IMR-90 (cell line): ENCODE data around the gene MCF2L2.

Experiments used
- BHLHE40 ChIP-seq: fragments of 150-350 bp; IDR thresholded peaks from 2 replicates; pipeline ENCODE4 v1.6.1; 2016; ENCODE audit warnings: mild to moderate bottlenecking, low read depth, low read length
- CEBPB ChIP-seq: IDR thresholded peaks from 2 replicates; pipeline ENCODE4 v1.6.1; 2012; ENCODE audit warnings: low read depth, low read length, improper control_type of control experiment
- CTCF ChIP-seq: conservative IDR thresholded peaks from 2 replicates; pipeline ENCODE4 v1.5.1; 2012; ENCODE audit warnings: mild to moderate bottlenecking, low read depth, low read length, improper control_type of control experiment
- ELK1 ChIP-seq: fragments of 150-350 bp; IDR thresholded peaks from 2 replicates; pipeline ENCODE4 v1.6.1; 2016; ENCODE audit warnings: low read depth, mild to moderate bottlenecking, low read length, moderate library complexity, borderline replicate concordance
- FOS ChIP-seq: fragments of 150-350 bp; IDR thresholded peaks from 2 replicates; pipeline ENCODE4 v1.6.1; 2016; ENCODE audit warnings: low read depth, low read length
- MAFK ChIP-seq: IDR thresholded peaks from 2 replicates; pipeline ENCODE4 v1.6.1; 2012; ENCODE audit warnings: low read depth, low read length, improper control_type of control experiment
- MAZ ChIP-seq: IDR thresholded peaks from 2 replicates; pipeline ENCODE4 v1.6.1; 2012; ENCODE audit warnings: low read depth, mild to moderate bottlenecking, low read length, improper control_type of control experiment, moderate library complexity, borderline replicate concordance
- NFE2L2 ChIP-seq: fragments of 150-350 bp; IDR thresholded peaks from 2 replicates; pipeline ENCODE4 v1.6.1; 2016; ENCODE audit warnings: low read depth, mild to moderate bottlenecking, low read length
- POLR2A ChIP-seq: IDR thresholded peaks from 2 replicates; pipeline ENCODE4 v1.6.1; 2012; ENCODE audit warnings: mild to moderate bottlenecking, low read depth, low read length
- RAD21 ChIP-seq: IDR thresholded peaks from 2 replicates; pipeline ENCODE4 v1.6.1; 2012; ENCODE audit warnings: low read length, improper control_type of control experiment
- RCOR1 ChIP-seq: IDR thresholded peaks from 2 replicates; pipeline ENCODE4 v1.6.1; 2012; ENCODE audit warnings: mild to moderate bottlenecking, low read length, improper control_type of control experiment; ENCODE audit not compliant: insufficient replicate concordance
- RFX5 ChIP-seq: IDR thresholded peaks from 2 replicates; pipeline ENCODE4 v1.8.0; 2012; ENCODE audit warnings: low read depth, mild to moderate bottlenecking, low read length, moderate library complexity
- SMC3 ChIP-seq: fragments of 150-350 bp; IDR thresholded peaks from 2 replicates; pipeline ENCODE4 v1.6.1; 2016; ENCODE audit warnings: low read depth, mild to moderate bottlenecking, antibody characterized with exemption, low read length, moderate library complexity
- TF ChIP-seq, protein P1 (sequence below): fragments of 150-350 bp; IDR thresholded peaks from 2 replicates; pipeline ENCODE4 v1.6.1; 2017; ENCODE audit warnings: mild to moderate bottlenecking, antibody characterized with exemption, low read length, low read depth

DNA sequence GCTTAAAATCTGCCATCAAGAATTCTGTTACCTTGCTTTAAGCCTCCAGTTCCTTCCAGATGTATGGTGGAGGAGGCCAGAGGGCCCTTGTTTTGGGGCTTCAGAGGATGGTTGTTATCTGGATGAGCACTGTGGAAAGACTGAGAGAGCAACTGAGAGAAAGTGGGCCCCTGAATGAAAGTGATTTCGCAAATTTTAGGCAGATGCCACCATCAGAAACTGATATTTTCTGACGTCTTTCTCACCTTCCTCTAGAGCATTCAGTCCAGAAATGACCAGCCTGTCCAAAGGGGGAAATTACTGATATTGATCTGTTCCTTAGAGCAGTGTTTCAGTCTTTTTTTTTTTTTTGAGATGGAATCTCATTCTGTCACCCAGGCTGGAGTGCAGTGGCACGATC lies 162.0 kb downstream of the MCF2L2 start:
- TF ChIP-seq RCOR1 (no peak), CTCF (no peak), CEBPB (no peak), SMC3 (no peak), NFE2L2 (no peak), POLR2A (no peak), ELK1 (no peak), RFX5 (no peak), RAD21 (no peak), FOS (no peak), MAZ (no peak), BHLHE40 (no peak), MAFK (no peak)
- TF ChIP-seq, protein P1, sequence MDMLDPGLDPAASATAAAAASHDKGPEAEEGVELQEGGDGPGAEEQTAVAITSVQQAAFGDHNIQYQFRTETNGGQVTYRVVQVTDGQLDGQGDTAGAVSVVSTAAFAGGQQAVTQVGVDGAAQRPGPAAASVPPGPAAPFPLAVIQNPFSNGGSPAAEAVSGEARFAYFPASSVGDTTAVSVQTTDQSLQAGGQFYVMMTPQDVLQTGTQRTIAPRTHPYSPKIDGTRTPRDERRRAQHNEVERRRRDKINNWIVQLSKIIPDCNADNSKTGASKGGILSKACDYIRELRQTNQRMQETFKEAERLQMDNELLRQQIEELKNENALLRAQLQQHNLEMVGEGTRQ: no peak
